ENCODE data around the gene SLC66A1.

SLC66A1 gene

GRCh38 chr1:19306941-19307340, 5.2 kb upstream of the SLC66A1 start:
- no peak for DNase-seq

GRCh38 chr1:19307794-19308508, 4.2 kb upstream of the SLC66A1 start:
- DNase-seq, result no peak

GRCh38 chr1:19308509-19308907, 3.6 kb upstream of the SLC66A1 start:
- DNase-seq, result no peak

- no peak for DNase-seq
Measured at GRCh38 chr1:19309123-19309813, 2.9 kb upstream of the SLC66A1 start.

- DNase-seq, result no peak
Measured at GRCh38 chr1:19310061-19310460, 2.1 kb upstream of the SLC66A1 start.

GRCh38 chr1:19310720-19311502, 1.2 kb upstream of the SLC66A1 start:
- DNase-seq, result no peak

- peak; percentile 73 for DNase-seq
Measured at GRCh38 chr1:19311503-19311930, 609 bp upstream of the SLC66A1 start.

- DNase-seq, result no peak
Measured at GRCh38 chr1:19312782-19313635, 883 bp downstream of the SLC66A1 start.

- DNase-seq, result no peak
Measured at GRCh38 chr1:19313636-19313959, 1.5 kb downstream of the SLC66A1 start.

- no peak for DNase-seq
Measured at GRCh38 chr1:19313961-19314882, 2.1 kb downstream of the SLC66A1 start.

GRCh38 chr1:19315378-19316198, 3.5 kb downstream of the SLC66A1 start:
- DNase-seq, result no peak

GRCh38 chr1:19317126-19317910, 5.2 kb downstream of the SLC66A1 start:
- DNase-seq, result no peak

GRCh38 chr1:19319196-19319595, 7.1 kb downstream of the SLC66A1 start:
- no peak for DNase-seq

- DNase-seq, result no peak
Measured at GRCh38 chr1:19321071-19321470, 8.9 kb downstream of the SLC66A1 start.

GRCh38 chr1:19322481-19322880, 10.4 kb downstream of the SLC66A1 start:
- no peak for DNase-seq

GRCh38 chr1:19323987-19324664, 12.0 kb downstream of the SLC66A1 start:
- no peak for DNase-seq

- DNase-seq, result no peak
Measured at GRCh38 chr1:19324665-19324990, 12.5 kb downstream of the SLC66A1 start.

GRCh38 chr1:19325368-19325957, 13.3 kb downstream of the SLC66A1 start:
- no peak for DNase-seq

Data from activated CD8-positive, alpha-beta memory T cell treated with anti-CD3 and anti-CD28 coated beads for 24 hours (primary cell).